ENCODE results near the gene PPIP5K2. TPM values are rescaled to one million over a fixed set of nuclear protein-coding genes. Genes with fewer than 3 reads are reported as not detected.

Gene PPIP5K2
- total RNA-seq, 1 donor from 2014 or later: 24.6 TPM

DNA sequence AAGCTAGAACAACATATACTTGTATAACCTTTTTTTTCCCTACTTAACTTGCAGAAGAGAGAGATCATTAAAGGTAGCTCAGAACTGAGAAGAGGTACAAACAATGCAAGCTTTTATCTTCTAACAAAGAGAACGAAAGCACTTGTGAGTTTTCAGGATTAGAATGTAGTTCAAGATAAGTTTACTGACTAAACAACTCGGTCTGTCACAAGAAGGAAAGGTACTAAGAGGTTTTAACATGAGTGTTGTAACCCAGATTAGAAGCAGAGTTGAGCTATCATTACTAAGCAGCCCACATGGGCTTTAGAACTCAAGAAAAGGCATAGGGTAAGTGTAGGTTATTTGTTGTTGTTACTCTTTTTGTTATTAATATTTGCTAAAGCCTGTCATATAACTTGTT is 25.4 kb upstream of the PPIP5K2 start:
- no peaks in the 10 kb centered on the region for H3K4me1 ChIP-seq
- DNase-seq (ENCODE audit: extremely low spot score in 2 of 2): no peak
- intact Hi-C loops (cut with DNase I): no loop called here
- peaks cover 0 to 22% of the 10 kb centered on the region in 2 donors for H3K36me3 ChIP-seq
- no peaks in the 10 kb centered on the region for H3K9me3 ChIP-seq
- TF ChIP-seq POLR2AphosphoS5 (IDR thresholded peaks at IDR 0.05; ENCODE audit: insufficient read depth in 1 of 2, low read depth in 1 of 2): no peak
- TF ChIP-seq, protein P1, sequence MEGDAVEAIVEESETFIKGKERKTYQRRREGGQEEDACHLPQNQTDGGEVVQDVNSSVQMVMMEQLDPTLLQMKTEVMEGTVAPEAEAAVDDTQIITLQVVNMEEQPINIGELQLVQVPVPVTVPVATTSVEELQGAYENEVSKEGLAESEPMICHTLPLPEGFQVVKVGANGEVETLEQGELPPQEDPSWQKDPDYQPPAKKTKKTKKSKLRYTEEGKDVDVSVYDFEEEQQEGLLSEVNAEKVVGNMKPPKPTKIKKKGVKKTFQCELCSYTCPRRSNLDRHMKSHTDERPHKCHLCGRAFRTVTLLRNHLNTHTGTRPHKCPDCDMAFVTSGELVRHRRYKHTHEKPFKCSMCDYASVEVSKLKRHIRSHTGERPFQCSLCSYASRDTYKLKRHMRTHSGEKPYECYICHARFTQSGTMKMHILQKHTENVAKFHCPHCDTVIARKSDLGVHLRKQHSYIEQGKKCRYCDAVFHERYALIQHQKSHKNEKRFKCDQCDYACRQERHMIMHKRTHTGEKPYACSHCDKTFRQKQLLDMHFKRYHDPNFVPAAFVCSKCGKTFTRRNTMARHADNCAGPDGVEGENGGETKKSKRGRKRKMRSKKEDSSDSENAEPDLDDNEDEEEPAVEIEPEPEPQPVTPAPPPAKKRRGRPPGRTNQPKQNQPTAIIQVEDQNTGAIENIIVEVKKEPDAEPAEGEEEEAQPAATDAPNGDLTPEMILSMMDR (IDR thresholded peaks at IDR 0.05): no peak
- no peak for TF ChIP-seq POLR2A (IDR thresholded peaks at IDR 0.05)
- no peak overlapping the region for H3K27ac ChIP-seq
- no peaks in the 10 kb centered on the region for H3K27me3 ChIP-seq
- no peak overlapping the region for H3K4me3 ChIP-seq

DNA sequence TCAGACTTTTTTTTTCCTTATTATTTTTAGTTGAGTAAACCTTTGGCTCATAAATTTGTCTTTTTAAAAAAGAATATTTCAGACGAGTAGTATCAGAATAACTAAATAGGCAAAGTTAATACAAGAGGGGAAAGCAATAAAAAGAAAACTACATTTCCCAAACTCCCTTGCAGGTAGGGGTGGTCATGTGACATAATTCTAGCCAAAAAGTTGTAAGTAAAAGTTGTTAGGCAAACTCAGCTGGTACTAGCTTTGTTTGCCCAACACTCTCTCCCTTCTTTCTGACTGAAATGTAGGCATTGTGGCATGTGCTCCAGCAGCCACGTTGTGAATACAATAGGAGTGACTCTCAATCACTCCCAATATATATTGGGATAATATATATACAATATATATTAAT is 21.1 kb upstream of the PPIP5K2 start:
- no peak overlapping the region for H3K27ac ChIP-seq
- H3K4me1 ChIP-seq: no peaks in the 10 kb centered on the region
- intact Hi-C loops (cut with DNase I): no loop called here
- TF ChIP-seq POLR2AphosphoS5 (IDR thresholded peaks at IDR 0.05; ENCODE audit: insufficient read depth in 1 of 2, low read depth in 1 of 2) (no peak), POLR2A (IDR thresholded peaks at IDR 0.05) (no peak)
- TF ChIP-seq, protein P1 (IDR thresholded peaks at IDR 0.05): no peak
- H3K9me3 ChIP-seq: no peaks in the 10 kb centered on the region
- no peak overlapping the region for H3K4me3 ChIP-seq
- DNase-seq (ENCODE audit: extremely low spot score in 2 of 2): no peak
- peaks cover 0 to 26% of the 10 kb centered on the region in 2 donors for H3K36me3 ChIP-seq
- H3K27me3 ChIP-seq: no peaks in the 10 kb centered on the region

DNA sequence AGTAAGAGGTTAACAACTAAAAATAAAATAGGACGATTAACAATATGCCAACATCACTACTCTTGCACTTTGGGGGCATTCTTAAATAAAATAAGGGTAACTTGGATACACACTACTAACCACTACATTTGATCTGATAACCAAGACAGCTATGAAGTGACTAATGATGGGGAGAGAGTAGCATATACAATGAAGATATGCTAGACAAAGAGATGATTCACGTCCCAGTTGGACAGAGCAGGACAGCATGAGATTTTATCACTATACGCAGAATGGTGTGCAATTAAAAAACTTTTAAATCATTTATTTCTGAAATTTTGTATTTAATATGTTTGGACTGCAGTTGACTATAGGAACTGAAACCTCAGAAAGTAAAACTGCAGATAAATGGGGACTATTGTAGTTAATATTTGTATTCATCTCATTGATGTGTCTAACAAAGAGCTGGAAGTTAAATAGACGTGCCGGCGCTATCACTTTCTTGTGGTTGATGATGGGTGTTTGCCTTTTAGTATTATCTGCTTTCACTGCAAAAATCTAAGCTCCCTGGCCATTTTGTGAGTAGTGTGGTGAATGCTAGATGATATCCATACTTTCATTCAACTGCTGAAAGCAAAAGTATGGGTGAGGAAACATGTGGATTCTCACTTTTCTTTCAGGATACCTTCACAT is 18.9 kb upstream of the PPIP5K2 start:
- Histone ChIP-seq H3K27me3 (no peaks in the 10 kb centered on the region), H3K36me3 (peaks cover 0 to 15% of the 10 kb centered on the region in 2 donors), H3K4me3 (no peak overlapping the region), H3K27ac (no peak overlapping the region), H3K4me1 (no peaks in the 10 kb centered on the region), H3K9me3 (no peaks in the 10 kb centered on the region)
- DNase-seq (ENCODE audit: extremely low spot score in 2 of 2): no peak
- TF ChIP-seq POLR2AphosphoS5 (IDR thresholded peaks at IDR 0.05; ENCODE audit: insufficient read depth in 1 of 2, low read depth in 1 of 2) (no peak), POLR2A (IDR thresholded peaks at IDR 0.05) (no peak)
- TF ChIP-seq, protein P1 (IDR thresholded peaks at IDR 0.05): no peak
- intact Hi-C loops (cut with DNase I): no loop called here

DNA sequence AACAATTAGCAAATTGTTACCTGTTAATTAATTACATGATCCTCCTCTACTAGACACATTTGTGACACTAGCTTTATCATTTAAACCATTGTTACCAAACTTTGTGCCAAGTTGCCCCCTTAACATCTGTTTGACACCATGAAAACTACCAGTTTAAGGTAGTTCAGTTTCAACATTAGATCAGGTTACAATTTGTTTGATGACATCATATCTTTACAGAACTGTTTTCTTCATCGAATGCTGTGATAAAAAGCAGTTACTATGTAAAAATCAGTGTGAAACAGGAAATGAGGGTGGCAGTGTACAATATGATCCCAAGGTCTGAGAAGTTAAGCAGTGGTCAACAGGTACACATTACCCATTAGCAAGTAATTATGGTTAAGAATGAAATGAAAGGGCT is 17.9 kb upstream of the PPIP5K2 start:
- Histone ChIP-seq H3K4me3 (no peak overlapping the region), H3K36me3 (peaks cover 0 to 15% of the 10 kb centered on the region in 2 donors), H3K4me1 (no peaks in the 10 kb centered on the region), H3K27ac (no peak overlapping the region), H3K27me3 (no peaks in the 10 kb centered on the region), H3K9me3 (no peaks in the 10 kb centered on the region)
- DNase-seq (ENCODE audit: extremely low spot score in 2 of 2): no peak
- TF ChIP-seq POLR2AphosphoS5 (IDR thresholded peaks at IDR 0.05; ENCODE audit: insufficient read depth in 1 of 2, low read depth in 1 of 2): no peak
- TF ChIP-seq POLR2A (IDR thresholded peaks at IDR 0.05): no peak
- TF ChIP-seq, protein P1 (IDR thresholded peaks at IDR 0.05): no peak
- intact Hi-C loops (cut with DNase I): no loop called here

DNA sequence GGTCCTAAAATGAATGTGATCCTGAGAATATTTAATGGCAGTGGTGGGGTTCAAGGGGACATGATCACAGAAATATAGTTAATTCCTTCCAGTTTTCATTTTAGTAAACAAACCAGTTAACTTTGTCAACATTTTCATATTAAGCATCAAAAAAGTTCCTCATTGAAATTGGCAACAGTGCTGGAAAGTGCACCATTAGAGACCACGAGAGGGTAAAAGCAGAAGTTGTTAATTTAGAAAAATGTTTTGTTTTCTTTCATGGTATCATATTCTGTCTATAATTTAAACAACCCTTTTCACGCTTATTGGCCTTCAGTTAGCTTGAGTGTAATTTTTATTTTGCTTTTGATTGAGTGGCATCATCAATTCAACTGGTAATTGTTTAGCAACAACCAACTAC is 12.0 kb upstream of the PPIP5K2 start:
- TF ChIP-seq POLR2AphosphoS5 (IDR thresholded peaks at IDR 0.05; ENCODE audit: insufficient read depth in 1 of 2, low read depth in 1 of 2) (no peak), POLR2A (IDR thresholded peaks at IDR 0.05) (no peak)
- TF ChIP-seq, protein P1 (IDR thresholded peaks at IDR 0.05): no peak
- intact Hi-C loops (cut with DNase I): no loop called here
- H3K27me3 ChIP-seq: no peaks in the 10 kb centered on the region

More for the DNA sequence above, 12.0 kb upstream of the PPIP5K2 start:
- H3K36me3 ChIP-seq: peaks cover 0 to 6% of the 10 kb centered on the region in 2 donors
- no peak overlapping the region for H3K27ac ChIP-seq
- no peaks in the 10 kb centered on the region for H3K9me3 ChIP-seq
- DNase-seq (ENCODE audit: extremely low spot score in 2 of 2): no peak
- H3K4me3 ChIP-seq: no peak overlapping the region
- H3K4me1 ChIP-seq: no peaks in the 10 kb centered on the region
